HG02759 (cell line): ENCODE measurements around the gene PSMD5.
"Not testable (repeated sequence)": the region's sequence is repeated elsewhere in the genome, so short reads cannot be mapped to it uniquely, and the experiment has no call there.

Source experiments
- ATAC-seq: cut with Tn5 transposase; IDR thresholded peaks from one replicate; pipeline ENCODE4 v1.9.1; 2021; ENCODE audit warnings: mild to moderate bottlenecking, moderate library complexity; ENCODE audit not compliant: unreplicated experiment

Gene PSMD5

DNA sequence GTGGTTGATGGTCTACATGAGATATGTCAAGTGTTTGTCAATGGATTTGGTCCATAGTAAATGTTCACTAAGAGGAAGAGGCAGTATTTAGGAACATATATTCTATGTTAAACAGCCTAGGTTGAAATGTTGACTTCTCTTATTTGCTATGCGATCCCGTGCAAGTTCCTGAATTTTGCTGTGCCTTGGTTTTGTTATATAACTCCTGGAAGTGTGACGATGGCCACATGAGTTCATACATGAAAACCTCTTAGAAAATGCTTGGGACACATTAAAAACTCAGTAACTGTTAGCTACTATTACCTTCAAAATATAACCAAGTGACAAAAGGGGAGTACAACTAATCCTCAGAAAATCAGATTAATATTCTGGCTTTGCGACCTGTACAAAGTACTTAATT is 27.6 kb downstream of the PSMD5 start:
- no peak for ATAC-seq

DNA sequence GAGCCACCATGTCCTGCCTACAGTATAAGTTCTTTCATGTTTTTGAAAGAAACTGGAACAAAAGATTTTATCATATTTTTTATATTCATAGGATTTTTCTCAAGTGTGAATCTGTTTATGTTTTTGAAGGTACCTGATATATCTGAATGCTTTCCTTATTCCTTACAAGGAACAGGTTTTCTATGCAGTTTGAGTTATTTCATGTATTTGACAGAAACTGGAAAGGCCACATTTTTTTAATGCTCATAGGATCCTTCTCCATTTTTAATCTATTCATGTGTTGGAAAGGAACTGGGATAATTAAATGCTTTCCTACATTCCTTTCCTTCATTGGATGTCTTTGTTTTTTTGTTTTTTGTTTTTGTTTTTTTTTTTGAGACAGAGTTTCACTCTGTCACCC is 33.8 kb downstream of the PSMD5 start:
- ATAC-seq: no peak

DNA sequence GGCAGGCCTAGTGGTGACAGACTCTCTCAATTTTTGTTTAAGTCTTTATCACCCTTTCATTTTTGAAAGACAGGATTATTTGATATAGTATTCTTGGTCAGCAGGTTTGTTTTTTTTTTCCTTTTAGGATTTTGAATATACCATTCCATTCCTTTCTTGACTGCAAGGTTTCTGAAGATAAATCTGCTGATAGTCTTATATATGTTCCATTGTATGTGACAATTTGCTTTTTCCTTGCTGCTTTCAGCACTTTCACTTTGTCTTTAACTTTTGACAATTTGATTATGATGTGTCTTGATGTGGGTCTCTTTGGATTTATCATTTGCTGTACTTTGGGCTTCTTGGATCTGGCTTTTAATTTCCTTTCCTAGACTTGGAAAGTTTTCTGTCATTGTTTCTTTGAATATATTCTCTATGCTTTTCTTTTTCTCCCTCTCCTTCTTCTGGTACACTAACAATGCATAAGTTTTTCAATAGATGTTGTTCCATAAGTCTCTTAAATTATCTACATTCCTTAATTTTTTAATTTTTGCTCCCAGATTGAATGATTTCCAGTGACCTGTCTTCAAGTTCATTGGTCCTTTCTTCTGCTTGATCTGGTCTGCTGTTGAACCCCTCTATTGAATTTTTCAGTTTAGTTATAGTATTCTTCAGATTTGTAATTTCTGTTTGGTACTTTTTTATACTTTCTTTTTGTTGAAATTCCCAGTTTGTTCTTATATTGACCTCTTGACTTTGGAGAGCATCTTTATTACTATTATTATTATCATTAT is 34.9 kb downstream of the PSMD5 start:
- no peak for ATAC-seq

DNA sequence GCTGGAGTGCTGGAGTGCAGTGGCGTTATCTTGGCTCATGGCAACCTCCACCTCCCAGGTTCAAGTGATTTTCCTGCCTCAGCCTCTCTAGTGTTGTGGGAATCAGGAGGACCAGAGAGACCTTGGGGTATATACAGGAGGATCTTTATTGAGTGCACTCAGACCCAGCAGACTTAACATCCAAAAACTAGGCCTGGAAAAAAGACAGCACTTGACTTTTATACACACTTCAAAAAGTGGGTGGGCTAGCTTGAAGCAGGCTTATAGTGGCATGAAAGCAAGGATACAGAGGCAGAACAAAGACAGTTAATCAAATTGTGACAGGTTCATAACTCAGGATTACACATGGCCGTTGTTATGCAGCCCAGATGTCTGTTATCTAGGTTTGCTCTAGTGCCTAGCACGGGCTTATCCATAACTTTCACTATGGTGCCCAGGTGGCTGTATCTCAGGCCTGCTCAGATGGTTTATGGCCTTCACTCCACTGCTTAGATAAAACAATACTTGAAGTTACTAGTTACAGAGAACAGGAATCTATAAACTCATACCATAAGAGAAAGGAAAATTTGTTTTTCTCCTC is 37.8 kb downstream of the PSMD5 start:
- ATAC-seq: not testable (repeated sequence)

DNA sequence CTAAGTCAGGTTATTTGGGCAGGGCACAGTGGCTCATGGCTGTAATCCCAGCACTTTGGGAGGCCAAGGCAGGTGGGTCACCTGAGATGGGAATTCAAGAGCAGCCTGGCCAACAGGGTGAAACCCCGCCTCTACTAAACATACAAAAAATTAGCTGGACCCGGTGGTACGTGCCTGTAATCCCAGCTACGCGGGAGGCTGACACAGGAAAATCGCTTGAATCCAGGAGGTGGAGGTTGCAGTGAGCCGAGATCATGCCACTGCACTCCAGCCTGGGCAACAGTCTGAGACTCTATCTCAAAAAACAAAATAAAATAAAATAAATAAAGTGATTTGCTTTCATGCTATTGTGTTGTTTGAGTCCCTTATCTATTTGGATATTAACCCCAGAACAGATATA is 41.3 kb downstream of the PSMD5 start:
- ATAC-seq: no peak

DNA sequence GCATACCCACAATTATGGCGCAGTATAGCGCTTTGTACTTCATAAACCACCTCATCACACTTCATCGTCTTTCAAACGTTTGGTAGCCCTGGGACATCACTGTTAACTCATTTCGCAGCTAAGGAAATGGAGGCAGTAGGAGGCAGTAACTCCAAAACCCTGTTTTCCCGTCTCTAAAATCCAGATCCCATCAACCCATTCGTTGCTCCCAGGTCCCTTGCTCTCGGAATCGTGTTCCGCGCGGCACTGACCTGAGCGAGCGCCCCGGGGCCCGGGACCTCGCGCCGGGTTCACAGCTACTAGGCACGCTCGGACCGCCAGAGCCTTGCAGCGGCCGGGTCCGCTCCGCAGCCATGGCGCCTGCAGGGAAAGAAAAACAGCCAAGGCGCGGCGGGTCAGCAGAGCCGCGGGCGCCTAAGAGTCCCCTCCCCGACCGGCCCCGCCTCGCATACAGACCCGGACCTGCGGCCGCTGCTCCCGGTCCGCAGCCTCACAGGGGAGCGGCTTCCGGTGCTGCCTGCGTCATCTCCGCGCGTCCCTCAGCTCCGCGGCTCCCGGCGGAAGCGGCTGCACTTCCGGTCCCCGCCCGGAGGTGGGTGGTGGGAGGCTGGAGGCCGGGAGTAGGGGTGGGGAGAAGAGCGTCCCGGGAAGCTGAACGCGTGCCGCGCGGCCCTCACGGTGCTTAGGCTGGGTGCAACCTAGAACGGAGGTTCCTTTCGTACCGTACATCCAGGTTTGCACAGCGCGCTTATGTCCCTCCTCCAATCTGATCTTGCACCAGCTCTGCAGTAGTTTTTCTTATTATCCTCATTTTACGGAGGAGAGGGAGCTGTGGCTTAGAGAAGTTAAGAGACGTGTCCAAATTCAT is 49.6 kb downstream of the PSMD5 start, which contains the start of gene FBXW2:
Gene FBXW2, minus strand, starts transcription at position 519 of the 868 bp plus-strand sequence. CDS start 5,158 bp downstream, outside the sequence.
- ATAC-seq: peak; percentile 96

DNA sequence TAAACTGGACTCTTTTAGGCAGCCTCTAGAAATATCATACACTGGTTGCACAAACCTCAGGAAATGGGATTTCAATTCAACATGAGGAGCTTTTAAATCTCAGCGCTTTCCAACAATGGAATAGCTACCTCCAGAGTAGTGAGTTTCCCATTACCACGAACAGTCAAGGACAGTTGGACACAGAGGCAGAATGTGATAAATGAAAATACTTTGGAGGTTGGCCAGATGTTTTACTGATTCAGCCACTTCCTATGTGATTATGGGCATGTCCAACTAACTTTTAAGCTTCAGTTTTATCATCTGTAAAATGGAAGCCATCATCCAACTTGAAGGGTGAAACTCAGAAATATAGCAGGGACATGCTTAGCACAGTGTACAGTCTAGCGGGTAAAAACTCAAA is 51.6 kb downstream of the PSMD5 start:
- no peak for ATAC-seq

DNA sequence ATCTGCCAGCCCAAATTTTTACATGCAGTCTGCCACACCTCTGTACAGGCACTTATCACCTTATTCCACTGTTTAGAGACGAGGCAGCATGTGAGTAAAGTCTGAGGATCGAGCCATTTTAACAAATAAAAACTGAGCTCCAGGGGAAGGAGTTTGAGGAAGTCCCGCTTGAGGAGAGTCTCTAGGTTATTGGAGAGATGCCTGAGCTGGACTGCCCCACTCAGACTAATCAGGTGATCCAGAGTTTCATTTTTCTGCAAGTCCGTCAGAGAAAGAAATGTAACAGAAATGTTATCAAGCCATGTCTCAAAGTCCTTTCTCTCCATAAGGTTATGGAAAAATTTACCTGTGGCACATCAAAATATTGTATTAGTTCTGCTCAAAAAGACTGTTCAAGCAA is 54.8 kb downstream of the PSMD5 start:
- ATAC-seq: no peak

DNA sequence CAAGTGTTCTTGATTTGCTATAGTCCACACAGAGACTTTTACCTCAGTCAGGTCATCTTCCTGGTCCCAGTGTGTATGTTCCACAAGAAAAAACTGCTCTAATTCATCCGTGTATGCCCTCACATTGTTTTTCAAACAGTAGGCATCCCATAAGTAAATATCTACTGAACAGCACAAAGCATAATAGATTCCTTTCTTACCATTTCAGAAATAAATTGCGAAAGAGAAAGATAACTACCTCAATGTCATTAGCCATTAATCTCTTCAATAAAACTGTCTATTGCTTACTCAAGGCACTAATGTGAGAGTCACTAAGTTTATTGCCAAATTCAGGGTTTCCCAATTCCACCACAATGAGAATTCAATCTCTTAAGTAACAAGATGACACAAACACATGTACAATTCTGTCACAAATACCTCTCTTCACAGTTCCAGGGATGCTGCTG is 59.1 kb downstream of the PSMD5 start:
- no peak for ATAC-seq

DNA sequence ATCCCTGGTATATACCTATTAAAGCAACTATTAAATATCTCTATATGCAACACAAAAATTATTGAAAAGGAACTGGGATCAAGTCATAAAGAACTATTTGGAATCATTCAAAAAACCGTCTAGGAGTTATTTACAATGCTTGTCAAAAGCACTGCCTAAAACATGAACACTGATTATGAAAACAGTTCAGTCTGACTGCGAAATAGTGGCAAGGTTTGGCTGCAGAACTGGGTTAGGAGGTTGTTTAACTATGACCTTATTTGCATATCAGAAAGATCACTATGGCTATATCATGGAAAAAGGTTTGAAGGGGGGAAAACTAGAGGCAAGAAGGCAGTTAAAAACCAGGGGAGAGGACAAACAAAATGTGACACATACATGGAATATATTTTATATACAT is 61.5 kb downstream of the PSMD5 start:
- ATAC-seq: no peak

DNA sequence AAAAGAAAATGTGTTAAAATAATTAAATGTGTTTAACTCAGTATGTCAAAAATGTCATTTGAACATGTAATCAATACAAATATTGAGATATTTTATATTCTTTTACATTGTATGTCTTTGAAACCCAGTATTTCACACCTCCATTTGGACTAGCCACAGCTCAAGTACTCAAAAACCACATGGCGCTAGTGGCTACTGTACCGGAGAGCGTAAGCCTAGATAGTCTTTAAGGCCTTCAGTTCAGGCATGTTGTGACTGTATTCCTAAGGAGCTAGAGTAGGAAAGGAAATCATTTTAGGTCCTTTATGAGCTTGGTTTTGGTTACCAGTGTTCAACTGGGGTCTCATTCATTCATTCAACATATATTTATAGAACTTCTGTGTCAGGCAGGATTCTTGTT is 62.4 kb downstream of the PSMD5 start:
- no peak for ATAC-seq

DNA sequence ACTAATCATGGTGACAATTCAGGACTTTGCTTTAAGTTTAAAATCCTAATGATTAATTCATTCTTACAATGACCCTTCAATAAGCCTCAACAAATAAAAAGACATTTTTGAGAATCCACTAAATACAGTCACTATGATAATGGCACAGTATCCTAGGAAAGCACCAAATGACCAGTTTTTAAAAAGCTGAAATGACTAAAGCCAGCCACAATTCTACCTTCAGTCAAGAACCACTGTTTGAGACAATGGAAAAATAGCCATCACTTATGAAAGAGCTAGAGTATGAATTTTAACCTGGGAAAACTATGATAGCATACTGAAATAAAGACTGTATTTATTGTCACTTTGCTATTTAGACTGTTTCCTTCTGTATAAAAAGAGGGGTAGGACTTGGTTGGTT is 63.5 kb downstream of the PSMD5 start:
- no peak for ATAC-seq

DNA sequence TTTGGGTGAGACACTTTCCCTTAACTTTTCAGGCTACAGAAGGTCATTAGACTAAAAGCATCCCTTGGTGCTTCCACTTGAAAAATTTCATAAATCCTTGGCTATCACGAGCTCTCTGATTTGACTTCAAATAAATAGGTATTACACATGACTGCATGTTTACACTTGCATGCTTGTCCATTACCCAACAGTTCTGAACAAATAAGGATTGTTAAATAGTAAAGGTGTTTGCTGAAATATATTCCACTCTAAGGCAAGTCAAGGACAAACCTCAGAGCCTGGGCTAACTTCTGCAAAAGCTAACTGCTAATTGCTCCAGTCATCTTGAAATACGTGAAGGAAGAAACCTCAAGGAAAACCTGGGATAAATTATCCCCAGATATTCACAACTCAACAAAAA is 64.0 kb downstream of the PSMD5 start:
- no peak for ATAC-seq

DNA sequence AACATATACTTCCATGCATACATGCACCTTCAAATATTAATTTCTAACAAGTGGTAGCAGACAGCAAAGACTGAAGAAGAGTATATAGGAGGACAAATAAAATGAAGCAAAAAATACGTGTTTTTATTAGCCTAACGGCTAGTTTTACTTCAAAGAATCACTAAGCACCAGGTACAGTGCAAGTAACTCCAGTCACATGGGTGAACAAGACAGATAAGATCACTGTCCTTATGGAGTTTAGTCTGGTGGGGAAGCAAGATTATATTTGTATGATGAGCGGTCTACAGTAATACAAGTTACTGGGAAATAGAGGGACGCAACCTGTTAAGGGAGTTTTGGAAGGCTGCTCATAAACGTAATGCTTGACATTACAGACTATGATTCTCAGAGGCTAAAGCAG is 65.5 kb downstream of the PSMD5 start:
- ATAC-seq: no peak

DNA sequence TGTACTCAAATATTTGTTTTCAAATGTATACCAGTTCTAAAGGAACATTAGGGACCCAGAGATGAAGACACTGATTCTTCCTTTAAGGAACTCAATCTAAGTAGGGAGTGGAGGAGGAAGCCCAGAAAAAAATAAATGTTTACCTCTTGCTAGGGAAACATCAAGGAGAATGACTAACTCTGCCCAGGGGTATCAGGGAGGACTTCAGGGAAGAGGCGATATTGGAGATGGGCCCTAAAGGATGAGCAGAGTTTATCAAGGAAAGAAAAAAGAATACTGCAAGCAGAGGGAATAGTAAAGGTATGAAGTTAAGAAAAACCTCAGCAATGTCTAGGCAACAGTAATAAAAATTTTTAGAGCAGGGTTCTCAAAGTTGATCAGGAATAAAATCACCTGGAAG is 65.9 kb downstream of the PSMD5 start:
- ATAC-seq: no peak

DNA sequence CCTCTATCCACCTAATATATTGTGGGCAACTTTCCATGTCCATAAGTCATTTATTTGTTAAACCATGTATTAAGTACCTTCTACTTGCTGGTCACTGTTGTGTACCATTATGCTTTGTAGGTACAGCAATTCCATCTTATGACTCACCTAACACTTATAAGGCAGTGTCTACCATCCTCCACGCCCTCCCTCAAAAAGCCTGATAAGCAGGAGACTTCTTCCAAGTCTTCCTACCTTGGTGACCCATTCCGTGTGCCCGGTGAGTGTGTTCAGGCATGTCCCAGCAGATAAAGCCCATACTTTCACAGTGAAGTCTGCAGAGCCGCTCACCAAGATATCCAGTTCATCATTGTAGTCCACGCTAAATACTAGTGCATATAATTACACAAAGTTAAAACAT is 66.9 kb downstream of the PSMD5 start:
- ATAC-seq: no peak

DNA sequence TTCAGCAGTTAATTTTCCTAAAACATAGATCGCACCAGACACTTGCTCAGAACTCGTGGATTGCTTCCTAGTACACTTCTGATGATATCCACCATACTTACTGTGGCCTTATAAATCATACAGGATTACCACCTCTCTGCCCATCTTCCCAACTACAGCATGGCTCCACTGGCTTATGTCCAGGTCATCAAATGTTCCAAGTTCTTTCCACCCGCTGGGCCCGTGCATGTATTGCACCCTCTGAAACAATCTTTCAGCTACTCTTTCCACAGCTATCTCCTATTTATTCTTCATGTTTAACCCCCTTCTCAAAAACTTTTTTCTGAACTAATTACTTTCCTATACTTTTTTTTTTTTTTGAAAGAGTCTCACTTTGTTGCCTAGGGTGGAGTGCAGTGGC is 68.0 kb downstream of the PSMD5 start:
- ATAC-seq: no peak

DNA sequence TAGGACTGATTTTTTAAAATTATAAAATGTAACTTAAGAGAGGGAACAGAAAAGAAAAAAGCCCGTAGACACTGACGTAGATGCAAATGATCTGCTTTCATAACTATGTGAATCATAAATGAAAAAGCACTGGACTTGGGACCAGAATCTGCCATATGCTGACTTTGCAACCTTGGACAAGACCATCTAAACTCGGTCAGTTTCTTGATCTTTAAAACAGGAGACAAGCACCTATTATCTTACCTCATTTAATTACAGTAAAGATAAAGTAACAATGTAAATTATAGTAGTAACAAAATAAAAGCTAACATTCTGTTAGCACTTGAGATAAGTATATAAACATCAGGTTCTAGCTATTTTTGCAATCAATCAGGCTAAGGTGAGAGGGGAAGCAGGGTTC is 69.5 kb downstream of the PSMD5 start:
- no peak for ATAC-seq

DNA sequence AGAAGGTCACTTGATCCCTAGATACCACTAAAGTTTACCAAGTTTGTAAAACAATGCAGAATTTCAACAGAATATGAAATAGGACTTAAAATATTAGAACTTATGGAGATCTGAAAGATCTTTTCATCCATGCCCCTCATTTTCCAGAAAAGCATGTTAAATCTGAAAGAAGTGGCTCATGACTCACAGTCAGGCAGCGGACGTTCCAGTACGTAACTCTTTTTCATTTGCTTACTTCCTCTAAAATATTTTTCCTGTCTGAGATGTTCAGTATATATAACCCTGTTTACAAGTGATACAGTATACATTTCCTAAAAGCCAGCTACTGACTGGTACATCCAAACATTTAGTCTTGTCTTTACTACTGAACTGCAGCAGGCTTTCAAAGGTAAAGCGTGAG is 71.8 kb downstream of the PSMD5 start:
- no peak for ATAC-seq

DNA sequence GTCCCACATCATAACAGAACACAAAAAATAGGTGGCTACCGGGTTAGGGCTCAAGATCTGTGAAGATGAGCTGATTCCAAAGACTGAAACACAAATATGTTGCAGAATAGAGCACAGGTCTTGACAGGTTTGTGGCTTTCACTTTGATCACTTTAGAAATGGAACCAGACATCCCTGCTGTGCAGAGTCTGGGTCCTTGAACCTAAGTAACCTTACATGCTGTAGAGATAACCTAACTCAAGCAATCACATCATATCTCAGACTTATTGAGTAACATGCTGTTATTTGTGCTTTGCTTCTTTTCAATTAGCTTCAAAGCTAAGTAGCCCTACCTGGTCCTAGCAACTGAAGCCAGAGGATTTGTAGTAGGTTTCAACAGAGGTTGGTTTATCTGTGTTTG is 73.8 kb downstream of the PSMD5 start:
- ATAC-seq: no peak

DNA sequence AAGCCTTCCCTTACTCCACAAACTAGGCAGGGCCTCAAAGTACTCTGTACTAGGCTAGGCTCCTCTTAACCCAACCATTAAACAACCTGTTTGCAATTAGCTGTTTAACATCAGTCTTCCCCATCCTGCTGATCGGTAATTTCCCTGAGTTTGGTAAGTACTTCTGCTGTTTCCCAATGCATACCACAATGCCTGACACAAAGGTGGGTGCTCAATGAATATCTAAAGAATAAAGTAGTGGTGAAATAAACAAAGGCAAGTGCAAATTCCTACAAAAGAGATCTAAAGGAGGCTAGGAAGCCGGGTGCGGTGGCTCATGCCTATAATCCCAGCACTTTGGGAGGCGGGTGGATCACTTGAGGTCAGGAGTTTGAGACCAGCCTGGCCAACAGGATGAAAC is 74.5 kb downstream of the PSMD5 start:
- ATAC-seq: no peak

DNA sequence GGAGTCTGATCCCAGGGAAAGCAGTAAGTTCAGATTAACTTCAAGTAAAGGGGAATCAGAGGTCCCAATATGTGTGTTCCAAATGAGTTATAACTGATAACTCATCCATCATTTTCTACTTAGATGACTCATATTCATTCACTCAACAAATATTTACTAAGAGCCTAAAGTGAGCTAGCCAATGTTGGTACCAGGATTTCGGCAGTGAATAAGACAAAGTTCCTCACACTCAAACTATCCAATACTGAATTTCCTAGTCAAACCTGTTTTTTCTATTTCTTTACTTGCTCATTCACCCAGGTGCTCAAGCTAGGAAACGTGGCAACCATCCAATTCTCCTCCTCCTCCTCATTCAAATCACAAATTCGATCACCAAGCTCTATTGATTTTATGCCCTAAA is 75.3 kb downstream of the PSMD5 start:
- no peak for ATAC-seq
